Hepatocyte (in vitro differentiated cells): ENCODE results near the gene LGALS7B.

Experiments
- CTCF ChIP-seq: fragments of 200-600 bp; sonication (generic); IDR thresholded peaks from 2 replicates; pipeline ENCODE4 v1.5.1; 2016; ENCODE audit warnings: antibody characterized with exemption, mild to moderate bottlenecking; ENCODE audit not compliant: poor library complexity
- EZH2phosphoT487 ChIP-seq: fragments of 200-600 bp; sonication (generic); IDR thresholded peaks from one replicate; pipeline ENCODE4 v1.6.1; 2018; ENCODE audit warnings: antibody characterized with exemption, mild to moderate bottlenecking, low read depth, moderate library complexity; ENCODE audit not compliant: unreplicated experiment, severe bottlenecking

- TF ChIP-seq EZH2phosphoT487 (no peak), CTCF (no peak)
Measured at GRCh38 chr19:38763795-38764220, 25.2 kb upstream of the LGALS7B start.
